K562 (cell line): ENCODE results near the gene B3GAT3. TPM values are rescaled to one million over a fixed set of nuclear protein-coding genes. Genes with fewer than 3 reads are reported as not detected.

Experiments
- C11orf30 ChIP-seq: fragments of 450-650 bp; IDR thresholded peaks from 2 replicates; pipeline ENCODE4 v1.6.1; 2016; ENCODE audit warnings: low read depth, mild to moderate bottlenecking
- CBFA2T2 ChIP-seq: fragments of 450-650 bp; conservative IDR thresholded peaks from 2 replicates; pipeline ENCODE4 v1.6.1; 2017; ENCODE audit warnings: mild to moderate bottlenecking
- CBX5 ChIP-seq: IDR thresholded peaks from 2 replicates; pipeline ENCODE4 v1.6.1; 2014; ENCODE audit warnings: low read depth, borderline replicate concordance
- CHD2 ChIP-seq: IDR thresholded peaks from 2 replicates; pipeline ENCODE4 v1.6.1; 2011; ENCODE audit warnings: low read depth, low read length
- EWSR1 ChIP-seq: fragments of 450-650 bp; IDR thresholded peaks from 2 replicates; pipeline ENCODE4 v1.6.1; 2018; ENCODE audit warnings: borderline replicate concordance, mild to moderate bottlenecking, low read depth, moderate library complexity; ENCODE audit not compliant: partially characterized antibody
- HDAC1 ChIP-seq, 2 experiments: fragments of 450-650 bp; IDR thresholded peaks; 2 replicates each; pipeline ENCODE4 v1.6.1; 2016 to 2017; ENCODE audit warnings: inconsistent platforms in 1 of 2, mild to moderate bottlenecking in 1 of 2, moderate library complexity in 1 of 2
- HOXB6 ChIP-seq: fragments of 250-450 bp; sonication (Bioruptor Pico); IDR thresholded peaks from 2 replicates; pipeline ENCODE4 v1.5.1; 2022; ENCODE audit warnings: mild to moderate bottlenecking, borderline replicate concordance
- PYGO2 ChIP-seq: fragments of 450-650 bp; IDR thresholded peaks from 2 replicates; pipeline ENCODE4 v1.6.1; 2016; ENCODE audit warnings: mild to moderate bottlenecking, missing genetic modification characterization, moderate library complexity, missing compliant biosample characterization
- TCF3 ChIP-seq: sonication (generic); formaldehyde crosslinking; IDR thresholded peaks from 2 replicates; pipeline ENCODE4 v1.4.0; 2020; ENCODE audit warnings: mild to moderate bottlenecking, missing genetic modification reagents
- U2AF2 ChIP-seq: fragments of 200-400 bp; formaldehyde crosslinking; optimal IDR thresholded peaks from 2 replicates; pipeline ENCODE3; 2017; ENCODE audit warnings: low read depth, mild to moderate bottlenecking, low read length
- ZBTB17 ChIP-seq: fragments of 450-650 bp; formaldehyde crosslinking; IDR thresholded peaks from 2 replicates; pipeline ENCODE4 v1.4.0; 2020; ENCODE audit warnings: mild to moderate bottlenecking
- ZNF23 ChIP-seq: fragments of 250-450 bp; sonication (Bioruptor Pico); IDR thresholded peaks from 2 replicates; pipeline ENCODE4 v1.4.0; 2020; ENCODE audit warnings: mild to moderate bottlenecking
- polyA plus RNA-seq, 8 experiments: library from polyadenylated mRNA; depleted of rRNA in 4 of 8; stranded (reverse) in 5 of 8; unstranded in 3 of 8; fragments of >200 nt; fragmentation: Nextera tagmentation in 2 of 8; fragmentation: Illumina TruSeq in 1 of 8; extraction: Ambion mirVana in 2 of 8; extraction: Trizol in 1 of 8; gene quantifications; 2 replicates each; pipeline versions ENCODE4 v1.2.1 to v1.2.3, GENCODE V29; 2011 to 2014; ENCODE audit warnings: inconsistent platforms in 1 of 8, missing spikeins in 1 of 8
- total RNA-seq, 7 experiments: library from RNA; depleted of rRNA in 6 of 7; stranded (reverse); fragments of >200 nt in 6 of 7; fragmentation: Illumina TruSeq in 2 of 7; extraction: Trizol in 2 of 7; gene quantifications; 2 replicates each; pipeline versions ENCODE4 v1.2.1 to v1.2.3, GENCODE V29; 2011 to 2021; ENCODE audit warnings: low replicate concordance in 1 of 7
- TF ChIP-seq, protein P1 (sequence below): fragments of 450-650 bp; IDR thresholded peaks from 2 replicates; pipeline ENCODE4 v1.6.1; 2016; ENCODE audit warnings: low read depth
- TF ChIP-seq, protein P2 (sequence below): sonication (generic); formaldehyde crosslinking; IDR thresholded peaks from 2 replicates; pipeline ENCODE4 v1.8.0; 2022; ENCODE audit warnings: missing genetic modification reagents, mild to moderate bottlenecking, borderline replicate concordance
- TF ChIP-seq, protein P3 (sequence below): fragments of 450-650 bp; conservative IDR thresholded peaks from 2 replicates; pipeline ENCODE4 v1.6.1; 2016; ENCODE audit warnings: missing genetic modification characterization, low read depth, mild to moderate bottlenecking, control low read depth, missing compliant biosample characterization
- TF ChIP-seq, protein P4 (sequence below): sonication (generic); formaldehyde crosslinking; IDR thresholded peaks from 2 replicates; pipeline ENCODE4 v1.5.0; 2020; ENCODE audit warnings: missing genetic modification reagents

Gene B3GAT3
- total and polyA plus RNA-seq, 9 of the 15 experiments (the other 6 are each of a cell fraction or from before 2014, with no cell fraction given), result 0.30 to 64.0 (median 21.4) TPM

DNA sequence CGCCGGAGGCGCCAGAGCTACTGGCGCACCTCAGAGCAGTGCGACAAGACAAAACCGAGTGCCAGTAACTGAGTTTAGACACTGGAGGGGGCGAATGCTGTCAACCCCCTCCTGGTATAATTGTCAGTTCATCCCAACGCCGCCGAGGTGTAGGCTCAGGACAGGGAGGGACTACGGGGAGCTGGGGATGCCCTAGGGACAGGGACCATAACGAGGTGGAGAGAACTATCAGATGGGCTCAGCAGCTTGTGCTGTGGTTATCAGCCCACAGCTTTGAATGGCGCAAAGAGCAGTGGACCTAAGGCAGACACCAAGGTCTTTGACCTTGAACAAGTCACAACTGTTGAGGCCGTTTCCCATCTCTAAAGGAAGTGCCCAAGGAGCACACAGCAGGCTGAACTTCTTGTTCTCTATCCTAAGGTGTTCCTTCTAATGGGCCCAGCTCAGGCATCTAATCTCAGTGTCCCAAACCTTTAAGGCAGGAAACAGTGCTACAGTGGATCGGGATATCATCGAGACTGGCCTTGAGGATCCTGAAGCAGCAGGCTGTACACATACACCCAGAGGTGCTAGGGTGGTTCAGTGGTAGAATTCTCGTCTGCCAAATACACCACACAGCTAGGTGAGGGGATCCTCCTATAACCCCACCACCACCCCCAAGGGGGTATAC, 29.5 kb downstream of the B3GAT3 start (continued):
- no peak for TF ChIP-seq ZBTB17
- no peak for TF ChIP-seq CBX5
- no peak for TF ChIP-seq HDAC1 (IDR thresholded peaks at IDR 0.05)
- TF ChIP-seq TCF3, result peak; percentile 48; the same call in 1 of the 2 replicates
- no peak for TF ChIP-seq EWSR1
- TF ChIP-seq, protein P1, sequence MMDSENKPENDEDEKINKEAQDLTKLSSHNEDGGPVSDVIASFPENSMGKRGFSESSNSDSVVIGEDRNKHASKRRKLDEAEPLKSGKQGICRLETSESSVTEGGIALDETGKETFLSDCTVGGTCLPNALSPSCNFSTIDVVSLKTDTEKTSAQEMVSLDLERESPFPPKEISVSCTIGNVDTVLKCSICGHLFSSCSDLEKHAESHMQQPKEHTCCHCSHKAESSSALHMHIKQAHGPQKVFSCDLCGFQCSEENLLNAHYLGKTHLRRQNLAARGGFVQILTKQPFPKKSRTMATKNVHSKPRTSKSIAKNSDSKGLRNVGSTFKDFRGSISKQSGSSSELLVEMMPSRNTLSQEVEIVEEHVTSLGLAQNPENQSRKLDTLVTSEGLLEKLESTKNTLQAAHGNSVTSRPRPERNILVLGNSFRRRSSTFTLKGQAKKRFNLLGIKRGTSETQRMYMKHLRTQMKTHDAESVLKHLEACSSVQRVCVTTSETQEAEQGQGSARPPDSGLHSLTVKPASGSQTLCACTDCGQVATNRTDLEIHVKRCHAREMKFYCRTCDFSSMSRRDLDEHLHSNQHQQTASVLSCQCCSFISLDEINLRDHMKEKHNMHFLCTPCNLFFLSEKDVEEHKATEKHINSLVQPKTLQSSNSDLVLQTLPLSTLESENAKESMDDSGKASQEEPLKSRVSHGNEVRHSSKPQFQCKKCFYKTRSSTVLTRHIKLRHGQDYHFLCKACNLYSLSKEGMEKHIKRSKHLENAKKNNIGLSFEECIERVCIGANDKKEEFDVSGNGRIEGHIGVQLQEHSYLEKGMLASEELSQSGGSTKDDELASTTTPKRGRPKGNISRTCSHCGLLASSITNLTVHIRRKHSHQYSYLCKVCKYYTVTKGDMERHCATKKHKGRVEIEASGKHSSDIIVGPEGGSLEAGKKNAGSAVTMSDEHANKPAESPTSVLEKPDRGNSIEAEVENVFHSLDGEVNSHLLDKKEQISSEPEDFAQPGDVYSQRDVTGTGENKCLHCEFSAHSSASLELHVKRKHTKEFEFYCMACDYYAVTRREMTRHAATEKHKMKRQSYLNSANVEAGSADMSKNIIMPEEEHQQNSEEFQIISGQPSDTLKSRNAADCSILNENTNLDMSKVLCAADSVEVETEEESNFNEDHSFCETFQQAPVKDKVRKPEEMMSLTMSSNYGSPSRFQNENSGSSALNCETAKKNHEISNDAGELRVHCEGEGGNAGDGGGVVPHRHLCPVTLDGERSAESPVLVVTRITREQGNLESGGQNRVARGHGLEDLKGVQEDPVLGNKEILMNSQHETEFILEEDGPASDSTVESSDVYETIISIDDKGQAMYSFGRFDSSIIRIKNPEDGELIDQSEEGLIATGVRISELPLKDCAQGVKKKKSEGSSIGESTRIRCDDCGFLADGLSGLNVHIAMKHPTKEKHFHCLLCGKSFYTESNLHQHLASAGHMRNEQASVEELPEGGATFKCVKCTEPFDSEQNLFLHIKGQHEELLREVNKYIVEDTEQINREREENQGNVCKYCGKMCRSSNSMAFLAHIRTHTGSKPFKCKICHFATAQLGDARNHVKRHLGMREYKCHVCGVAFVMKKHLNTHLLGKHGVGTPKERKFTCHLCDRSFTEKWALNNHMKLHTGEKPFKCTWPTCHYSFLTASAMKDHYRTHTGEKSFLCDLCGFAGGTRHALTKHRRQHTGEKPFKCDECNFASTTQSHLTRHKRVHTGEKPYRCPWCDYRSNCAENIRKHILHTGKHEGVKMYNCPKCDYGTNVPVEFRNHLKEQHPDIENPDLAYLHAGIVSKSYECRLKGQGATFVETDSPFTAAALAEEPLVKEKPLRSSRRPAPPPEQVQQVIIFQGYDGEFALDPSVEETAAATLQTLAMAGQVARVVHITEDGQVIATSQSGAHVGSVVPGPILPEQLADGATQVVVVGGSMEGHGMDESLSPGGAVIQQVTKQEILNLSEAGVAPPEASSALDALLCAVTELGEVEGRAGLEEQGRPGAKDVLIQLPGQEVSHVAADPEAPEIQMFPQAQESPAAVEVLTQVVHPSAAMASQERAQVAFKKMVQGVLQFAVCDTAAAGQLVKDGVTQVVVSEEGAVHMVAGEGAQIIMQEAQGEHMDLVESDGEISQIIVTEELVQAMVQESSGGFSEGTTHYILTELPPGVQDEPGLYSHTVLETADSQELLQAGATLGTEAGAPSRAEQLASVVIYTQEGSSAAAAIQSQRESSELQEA, result no peak
- TF ChIP-seq ZNF23 (CRISPR knock-in tag), result no peak
- TF ChIP-seq C11orf30, result no peak
- no peak for TF ChIP-seq PYGO2 (tag)
- no peak for TF ChIP-seq U2AF2
- TF ChIP-seq, protein P2, sequence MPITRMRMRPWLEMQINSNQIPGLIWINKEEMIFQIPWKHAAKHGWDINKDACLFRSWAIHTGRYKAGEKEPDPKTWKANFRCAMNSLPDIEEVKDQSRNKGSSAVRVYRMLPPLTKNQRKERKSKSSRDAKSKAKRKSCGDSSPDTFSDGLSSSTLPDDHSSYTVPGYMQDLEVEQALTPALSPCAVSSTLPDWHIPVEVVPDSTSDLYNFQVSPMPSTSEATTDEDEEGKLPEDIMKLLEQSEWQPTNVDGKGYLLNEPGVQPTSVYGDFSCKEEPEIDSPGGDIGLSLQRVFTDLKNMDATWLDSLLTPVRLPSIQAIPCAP (CRISPR knock-in tag), result no peak
- TF ChIP-seq, protein P3, sequence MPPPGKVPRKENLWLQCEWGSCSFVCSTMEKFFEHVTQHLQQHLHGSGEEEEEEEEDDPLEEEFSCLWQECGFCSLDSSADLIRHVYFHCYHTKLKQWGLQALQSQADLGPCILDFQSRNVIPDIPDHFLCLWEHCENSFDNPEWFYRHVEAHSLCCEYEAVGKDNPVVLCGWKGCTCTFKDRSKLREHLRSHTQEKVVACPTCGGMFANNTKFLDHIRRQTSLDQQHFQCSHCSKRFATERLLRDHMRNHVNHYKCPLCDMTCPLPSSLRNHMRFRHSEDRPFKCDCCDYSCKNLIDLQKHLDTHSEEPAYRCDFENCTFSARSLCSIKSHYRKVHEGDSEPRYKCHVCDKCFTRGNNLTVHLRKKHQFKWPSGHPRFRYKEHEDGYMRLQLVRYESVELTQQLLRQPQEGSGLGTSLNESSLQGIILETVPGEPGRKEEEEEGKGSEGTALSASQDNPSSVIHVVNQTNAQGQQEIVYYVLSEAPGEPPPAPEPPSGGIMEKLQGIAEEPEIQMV (tag), result no peak
- 0 out of 2 replicates have a peak, but pooled peaks have one; percentile 7 for TF ChIP-seq CBFA2T2
- no peak for TF ChIP-seq HOXB6 (CRISPR knock-in tag)
- 0 out of 2 replicates have a peak, but pooled peaks have one; percentile 24 for TF ChIP-seq CHD2
- TF ChIP-seq, protein P4, sequence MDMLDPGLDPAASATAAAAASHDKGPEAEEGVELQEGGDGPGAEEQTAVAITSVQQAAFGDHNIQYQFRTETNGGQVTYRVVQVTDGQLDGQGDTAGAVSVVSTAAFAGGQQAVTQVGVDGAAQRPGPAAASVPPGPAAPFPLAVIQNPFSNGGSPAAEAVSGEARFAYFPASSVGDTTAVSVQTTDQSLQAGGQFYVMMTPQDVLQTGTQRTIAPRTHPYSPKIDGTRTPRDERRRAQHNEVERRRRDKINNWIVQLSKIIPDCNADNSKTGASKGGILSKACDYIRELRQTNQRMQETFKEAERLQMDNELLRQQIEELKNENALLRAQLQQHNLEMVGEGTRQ (CRISPR knock-in tag), result no peak
